GM12892 (cell line): ENCODE data around the gene GULP1.

Experiments
- POLR2A ChIP-seq: IDR thresholded peaks from 2 replicates; pipeline ENCODE4 v1.6.1; 2011; ENCODE audit warnings: low read depth, low read length, control low read depth
- TAF1 ChIP-seq: IDR thresholded peaks from 2 replicates; pipeline ENCODE4 v1.6.1; 2011; ENCODE audit warnings: low read depth, mild to moderate bottlenecking, control low read depth, low read length, borderline replicate concordance

DNA sequence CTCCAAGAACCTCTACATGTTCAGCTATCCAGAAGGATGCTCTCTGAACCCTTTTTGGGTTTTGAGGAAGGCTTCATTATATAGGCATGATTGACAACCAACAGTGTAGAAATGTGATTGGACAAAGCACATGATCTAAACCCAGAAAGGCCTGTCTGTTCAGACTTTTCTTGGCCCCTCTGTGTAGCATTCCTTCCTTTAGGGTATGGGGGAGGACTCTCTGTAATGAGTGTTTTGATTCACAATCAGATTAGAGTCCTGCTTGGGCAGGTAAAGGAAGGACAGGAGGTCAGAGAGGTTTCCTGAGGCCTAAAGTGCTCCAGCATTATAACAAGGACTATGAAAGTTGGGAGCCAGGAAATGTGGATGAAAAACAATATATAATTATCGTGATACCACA, 13.6 kb downstream of the GULP1 start:
- TF ChIP-seq POLR2A (no peak), TAF1 (no peak)
